ENCODE data around the gene TIMMDC1. TPM values are rescaled to one million over a fixed set of nuclear protein-coding genes. Genes with fewer than 3 reads are reported as not detected.

TIMMDC1 gene
- total RNA-seq, 2 donors from 2014 or later: 88.6 to 128 TPM

- TF ChIP-seq, protein P1, sequence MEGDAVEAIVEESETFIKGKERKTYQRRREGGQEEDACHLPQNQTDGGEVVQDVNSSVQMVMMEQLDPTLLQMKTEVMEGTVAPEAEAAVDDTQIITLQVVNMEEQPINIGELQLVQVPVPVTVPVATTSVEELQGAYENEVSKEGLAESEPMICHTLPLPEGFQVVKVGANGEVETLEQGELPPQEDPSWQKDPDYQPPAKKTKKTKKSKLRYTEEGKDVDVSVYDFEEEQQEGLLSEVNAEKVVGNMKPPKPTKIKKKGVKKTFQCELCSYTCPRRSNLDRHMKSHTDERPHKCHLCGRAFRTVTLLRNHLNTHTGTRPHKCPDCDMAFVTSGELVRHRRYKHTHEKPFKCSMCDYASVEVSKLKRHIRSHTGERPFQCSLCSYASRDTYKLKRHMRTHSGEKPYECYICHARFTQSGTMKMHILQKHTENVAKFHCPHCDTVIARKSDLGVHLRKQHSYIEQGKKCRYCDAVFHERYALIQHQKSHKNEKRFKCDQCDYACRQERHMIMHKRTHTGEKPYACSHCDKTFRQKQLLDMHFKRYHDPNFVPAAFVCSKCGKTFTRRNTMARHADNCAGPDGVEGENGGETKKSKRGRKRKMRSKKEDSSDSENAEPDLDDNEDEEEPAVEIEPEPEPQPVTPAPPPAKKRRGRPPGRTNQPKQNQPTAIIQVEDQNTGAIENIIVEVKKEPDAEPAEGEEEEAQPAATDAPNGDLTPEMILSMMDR (IDR thresholded peaks at IDR 0.05): no peak
- no peak overlapping the region for H3K9ac ChIP-seq (ENCODE audit: low read depth in 2 of 2, low read length in 2 of 2)
- no peak overlapping the region for H3K4me3 ChIP-seq
- H3K27me3 ChIP-seq: no peaks in the 10 kb centered on the region
- H3K36me3 ChIP-seq: no peaks in the 10 kb centered on the region
- H3K9me3 ChIP-seq: no peaks in the 10 kb centered on the region
- no peaks in the 10 kb centered on the region for H3K4me1 ChIP-seq
- intact Hi-C loops (cut with DNase I): no loop called here
- DNase-seq: no peak
- H3K27ac ChIP-seq: no peak overlapping the region
These were observed 35.9 kb downstream of the TIMMDC1 start for GRCh38 chr3:119534296-119534695.

DNA sequence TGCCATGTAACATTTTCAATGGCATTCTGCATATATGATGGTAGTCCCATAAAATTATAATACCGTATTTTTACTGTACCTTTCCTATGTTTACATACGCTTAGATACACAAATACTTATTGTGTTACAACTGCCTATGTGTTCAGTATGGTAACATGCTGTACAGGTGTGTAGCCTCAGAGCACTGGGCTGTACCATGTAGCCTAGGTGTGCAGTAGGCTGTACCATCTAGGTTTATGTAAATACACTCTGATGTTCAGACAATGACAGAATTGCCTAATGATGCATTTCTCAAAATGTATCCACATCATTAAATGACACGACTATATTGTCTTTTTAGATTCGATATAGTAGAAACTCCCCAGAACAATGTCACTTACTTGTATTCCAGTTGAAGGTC lies 38.4 kb downstream of the TIMMDC1 start:
- no peaks in the 10 kb centered on the region for H3K36me3 ChIP-seq
- DNase-seq: no peak
- no peak overlapping the region for H3K4me3 ChIP-seq
- TF ChIP-seq, protein P1 (IDR thresholded peaks at IDR 0.05): no peak
- no peaks in the 10 kb centered on the region for H3K9me3 ChIP-seq
- H3K9ac ChIP-seq (ENCODE audit: low read depth in 2 of 2, low read length in 2 of 2): no peak overlapping the region
- no peak overlapping the region for H3K27ac ChIP-seq
- no peaks in the 10 kb centered on the region for H3K27me3 ChIP-seq
- H3K4me1 ChIP-seq: no peaks in the 10 kb centered on the region
- intact Hi-C loops (cut with DNase I): no loop called here

DNA sequence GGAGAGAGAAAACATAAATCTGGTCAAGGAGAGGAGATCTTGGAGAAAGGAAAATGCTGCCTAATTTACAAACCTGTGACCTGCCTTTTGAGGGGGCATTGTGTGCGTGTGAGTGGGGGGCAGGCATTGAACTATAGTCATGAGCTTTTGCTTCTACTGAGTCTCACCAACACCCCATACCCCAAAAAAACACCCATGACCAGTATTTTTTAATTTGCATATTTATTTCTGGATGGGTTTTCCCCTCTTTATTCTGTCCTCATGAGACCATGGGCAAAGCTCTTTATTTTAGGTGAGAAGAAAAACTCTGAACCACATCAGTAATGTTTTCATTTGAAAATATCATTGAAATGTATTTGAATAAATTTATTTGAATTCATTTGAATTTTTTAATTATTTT lies 40.4 kb downstream of the TIMMDC1 start:
- TF ChIP-seq, protein P1 (IDR thresholded peaks at IDR 0.05): no peak
- Histone ChIP-seq H3K4me3 (no peak overlapping the region), H3K27ac (no peak overlapping the region), H3K4me1 (no peaks in the 10 kb centered on the region), H3K9me3 (no peaks in the 10 kb centered on the region), H3K36me3 (no peaks in the 10 kb centered on the region), H3K27me3 (no peaks in the 10 kb centered on the region), H3K9ac (ENCODE audit: low read depth in 2 of 2, low read length in 2 of 2) (no peak overlapping the region)
- DNase-seq: no peak
- intact Hi-C loops (cut with DNase I): no loop called here

DNA sequence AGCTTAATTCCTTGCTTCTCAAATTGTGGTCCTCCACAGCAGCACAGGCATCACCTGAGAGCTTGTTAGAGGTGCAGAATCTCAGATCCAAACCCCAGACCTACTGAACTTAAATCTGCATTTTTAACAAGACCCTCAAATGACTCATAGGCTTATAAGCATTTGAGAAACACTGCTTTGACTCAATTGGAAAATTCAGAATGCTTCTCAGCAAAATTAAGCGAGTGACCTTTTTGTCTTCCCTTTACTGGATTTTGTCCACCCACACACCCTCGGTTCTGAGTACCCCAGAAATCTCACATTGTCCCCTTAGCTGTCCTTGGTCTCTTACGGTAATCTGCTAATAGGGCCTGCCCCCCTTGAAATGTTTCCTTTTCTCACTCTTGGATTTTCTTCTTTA lies 43.2 kb downstream of the TIMMDC1 start:
- H3K27me3 ChIP-seq: no peaks in the 10 kb centered on the region
- TF ChIP-seq, protein P1 (IDR thresholded peaks at IDR 0.05): no peak
- H3K9ac ChIP-seq (ENCODE audit: low read depth in 2 of 2, low read length in 2 of 2): no peak overlapping the region
- no peak for DNase-seq
- H3K4me1 ChIP-seq: no peaks in the 10 kb centered on the region
- H3K4me3 ChIP-seq: no peak overlapping the region
- intact Hi-C loops (cut with DNase I): no loop called here
- no peak overlapping the region for H3K27ac ChIP-seq
- H3K9me3 ChIP-seq: no peaks in the 10 kb centered on the region
- no peaks in the 10 kb centered on the region for H3K36me3 ChIP-seq

- H3K9me3 ChIP-seq: no peaks in the 10 kb centered on the region
- no peak overlapping the region for H3K27ac ChIP-seq
- H3K27me3 ChIP-seq: no peaks in the 10 kb centered on the region
- no peak for DNase-seq
- H3K36me3 ChIP-seq: no peaks in the 10 kb centered on the region
- no peak overlapping the region for H3K9ac ChIP-seq (ENCODE audit: low read depth in 2 of 2, low read length in 2 of 2)
- H3K4me1 ChIP-seq: no peaks in the 10 kb centered on the region
- TF ChIP-seq, protein P1 (IDR thresholded peaks at IDR 0.05): no peak
- no peak overlapping the region for H3K4me3 ChIP-seq
- intact Hi-C loops (cut with DNase I): no loop called here
These were observed 43.9 kb downstream of the TIMMDC1 start for GRCh38 chr3:119542168-119542767.
